Measurements from ENCODE around the gene SLC1A7.

SLC1A7 gene

GRCh38 chr1:53115403-53116306, 26.8 kb downstream of the SLC1A7 start:
- no peak for DNase-seq (ENCODE audit: low spot score)

GRCh38 chr1:53114581-53115400, 27.6 kb downstream of the SLC1A7 start:
- no peak for DNase-seq (ENCODE audit: low spot score)

DNA sequence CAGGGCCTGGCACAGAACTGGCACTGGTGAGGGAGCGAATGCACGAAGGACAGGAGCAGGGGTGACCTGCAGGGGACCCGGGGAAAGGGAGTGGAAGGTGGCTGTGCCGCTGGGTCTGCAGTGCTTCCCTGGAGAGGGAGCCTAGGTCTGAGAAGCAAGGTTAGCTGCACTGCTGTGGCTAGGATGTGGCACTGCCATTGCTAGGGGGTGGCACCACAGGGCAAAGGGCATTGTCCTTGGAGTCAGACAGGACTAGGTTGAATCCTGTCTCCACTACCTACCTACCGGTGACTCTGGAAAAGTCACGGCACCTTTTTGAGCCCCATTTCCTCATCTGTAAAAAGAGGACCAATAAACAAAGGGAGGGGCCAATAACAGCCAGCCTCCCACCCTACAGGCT, 28.3 kb downstream of the SLC1A7 start:
- no peak for DNase-seq (ENCODE audit: low spot score)

GRCh38 chr1:53112861-53113260, 29.6 kb downstream of the SLC1A7 start:
- no peak for DNase-seq (ENCODE audit: low spot score)

- no peak for DNase-seq (ENCODE audit: low spot score)
These were observed 30.1 kb downstream of the SLC1A7 start for GRCh38 chr1:53112271-53112774.

DNA sequence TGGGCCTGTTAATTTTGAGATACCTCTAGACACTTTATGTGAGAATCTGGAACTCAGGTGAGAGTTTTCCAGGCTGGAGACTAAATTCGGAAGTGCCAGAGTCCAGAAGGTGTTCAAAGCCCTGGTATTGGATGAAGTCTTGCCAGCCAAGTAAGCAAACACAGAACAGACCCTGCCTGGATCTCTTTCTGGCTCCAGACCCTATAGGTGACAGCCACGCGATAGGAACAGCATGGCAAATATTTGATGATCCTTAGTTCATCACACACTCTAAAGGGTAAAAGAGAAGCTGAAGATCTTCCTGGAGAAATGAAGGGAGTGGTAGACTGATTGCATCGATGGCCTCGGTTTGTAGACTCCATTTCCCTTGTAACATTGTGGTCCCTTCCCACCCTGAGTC, 30.7 kb downstream of the SLC1A7 start:
- DNase-seq (ENCODE audit: low spot score): no peak

DNA sequence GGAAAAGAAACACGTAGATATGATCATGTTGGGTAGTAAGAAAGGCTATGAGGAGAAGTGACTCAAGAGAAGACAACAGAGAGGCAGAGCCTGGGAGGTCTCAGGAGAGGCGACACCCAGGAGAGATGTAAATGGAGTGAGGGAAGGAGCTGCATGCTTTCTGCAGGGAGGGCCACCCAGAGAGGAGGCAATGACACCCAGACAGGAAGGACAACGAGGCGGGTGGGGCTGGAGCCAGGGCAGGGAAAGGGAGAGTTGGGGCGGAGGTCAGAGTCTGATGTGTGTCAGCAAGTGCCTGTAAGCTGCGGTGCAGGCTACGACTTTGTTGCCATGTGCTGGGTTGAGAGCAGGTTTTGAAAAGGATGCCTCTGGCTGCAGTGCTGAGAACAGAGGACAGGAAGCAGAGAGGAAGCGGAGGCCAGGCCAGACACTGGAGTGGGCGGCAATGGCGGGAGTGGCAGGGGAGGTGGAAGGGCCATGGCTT, 31.3 kb downstream of the SLC1A7 start:
- DNase-seq (ENCODE audit: low spot score): no peak

DNA sequence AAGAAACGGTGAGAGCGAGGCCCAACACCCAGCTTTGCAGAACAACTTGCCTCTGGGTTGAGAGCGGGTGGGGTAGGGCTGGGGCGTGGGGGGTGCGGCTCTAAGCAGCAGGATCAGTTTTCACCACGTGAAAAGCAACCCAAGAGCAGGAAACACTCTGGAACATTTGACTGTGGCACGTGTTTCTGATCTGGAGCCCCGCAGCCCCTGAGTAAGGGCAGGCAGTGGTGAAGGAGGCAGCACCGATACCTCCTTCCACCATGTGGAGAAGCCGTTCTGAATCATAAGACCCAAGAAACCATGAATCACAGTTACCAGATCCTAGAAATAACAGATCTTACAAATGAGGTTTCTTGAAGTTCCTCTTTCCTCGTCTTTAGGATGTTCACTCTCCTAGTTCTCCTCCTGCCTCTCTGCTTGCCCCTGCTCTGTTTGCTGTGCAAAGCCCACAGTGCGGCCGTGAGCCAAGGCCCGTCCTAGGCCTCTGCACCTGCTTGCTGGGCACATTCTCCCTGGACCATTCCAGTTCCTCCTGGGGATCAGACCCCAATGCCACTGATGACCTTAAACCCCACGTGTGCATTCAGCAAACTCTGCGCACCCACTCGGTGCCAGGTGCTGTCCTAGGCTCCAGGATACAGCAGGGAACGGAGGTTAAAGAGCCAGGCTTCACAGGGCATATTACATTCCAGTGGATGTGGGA, 31.9 kb downstream of the SLC1A7 start:
- DNase-seq (ENCODE audit: low spot score): no peak

DNA sequence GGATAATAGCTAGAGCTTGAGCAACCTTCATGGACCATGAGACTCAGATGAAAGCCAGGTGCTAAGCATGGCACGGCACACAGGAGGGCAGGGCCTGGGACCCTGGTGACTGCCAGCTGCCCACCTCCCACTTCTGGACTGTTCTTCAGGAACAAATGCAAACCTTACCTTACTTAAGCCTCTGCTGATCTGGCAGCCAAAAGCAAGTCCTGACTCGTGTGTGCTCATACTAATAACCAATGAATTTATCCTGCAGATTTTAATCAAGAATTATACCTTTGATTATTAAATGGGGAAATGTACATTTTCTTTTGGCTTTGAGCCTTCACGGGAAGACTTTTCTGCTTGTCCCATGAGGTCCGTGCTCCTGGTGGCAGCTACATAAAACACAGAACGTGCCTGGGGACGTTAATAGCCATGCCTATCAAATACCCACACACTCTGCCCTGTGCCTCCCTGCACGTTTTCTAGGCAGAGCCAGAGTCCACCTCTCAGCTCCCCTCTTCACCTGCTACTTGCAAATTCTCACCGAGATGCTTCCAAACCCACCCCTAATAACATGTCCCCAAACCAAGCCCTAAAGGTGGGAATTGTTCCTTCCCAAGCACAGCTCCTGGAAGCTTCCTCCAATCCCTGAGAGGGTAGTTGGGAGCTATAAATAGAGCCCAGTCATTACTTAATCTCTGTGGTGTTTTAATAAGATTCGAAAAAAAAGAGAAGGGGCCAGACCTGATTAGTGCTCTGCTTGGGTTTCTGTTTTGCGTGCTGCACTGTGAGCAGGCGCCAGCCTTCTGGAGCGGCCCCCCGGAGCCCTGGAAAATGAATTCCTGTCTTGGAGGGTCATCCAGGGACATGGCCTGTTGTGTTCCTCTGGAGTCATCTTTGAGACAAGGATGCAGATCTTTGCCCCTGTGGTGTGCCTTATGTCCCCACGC, 33.5 kb downstream of the SLC1A7 start:
- no peak for DNase-seq (ENCODE audit: low spot score)

GRCh38 chr1:53107570-53108322, 34.7 kb downstream of the SLC1A7 start:
- DNase-seq (ENCODE audit: low spot score): no peak

DNA sequence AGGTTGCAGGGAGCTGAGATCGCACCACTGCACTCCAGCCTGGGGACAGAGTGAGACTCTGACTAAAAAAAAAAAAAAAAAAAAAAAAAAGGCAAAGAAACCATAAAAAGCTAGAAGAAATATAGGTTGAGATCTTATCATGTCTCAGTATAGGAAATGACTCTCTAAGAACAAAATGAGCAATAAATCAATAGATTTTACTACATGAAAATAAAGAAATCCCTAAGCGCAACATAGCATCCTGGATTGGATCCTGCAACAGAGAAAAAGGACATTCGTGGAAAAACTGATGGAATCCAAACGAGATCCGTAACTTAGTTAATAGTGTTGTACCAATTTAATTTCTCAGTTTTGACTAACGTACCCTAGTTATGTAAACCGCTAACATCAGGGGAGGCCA, 35.3 kb downstream of the SLC1A7 start:
- DNase-seq (ENCODE audit: low spot score): no peak

- no peak for DNase-seq (ENCODE audit: low spot score)
These were observed 38.0 kb downstream of the SLC1A7 start for GRCh38 chr1:53104289-53104913.

DNA sequence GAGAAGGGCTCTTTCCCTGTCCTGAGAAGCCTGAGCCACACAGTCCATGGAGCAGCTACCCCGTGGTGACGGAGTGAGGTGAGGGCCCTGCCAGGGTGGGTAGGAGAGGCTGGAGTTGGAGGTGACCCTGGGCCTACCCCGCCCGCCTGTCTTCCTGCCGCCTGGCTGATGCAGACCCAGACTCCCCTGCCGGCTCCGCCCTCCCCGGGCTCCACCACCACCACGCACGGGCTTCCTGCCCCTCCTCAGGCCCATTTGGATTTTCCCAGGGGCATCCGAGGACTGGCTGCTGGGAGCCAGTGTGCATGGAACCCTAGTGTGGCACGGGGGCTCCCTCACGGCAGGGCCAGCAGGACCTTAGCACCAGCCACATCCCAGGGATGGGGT, 47.9 kb downstream of the SLC1A7 start:
- no peak for DNase-seq (ENCODE audit: low spot score)

DNA sequence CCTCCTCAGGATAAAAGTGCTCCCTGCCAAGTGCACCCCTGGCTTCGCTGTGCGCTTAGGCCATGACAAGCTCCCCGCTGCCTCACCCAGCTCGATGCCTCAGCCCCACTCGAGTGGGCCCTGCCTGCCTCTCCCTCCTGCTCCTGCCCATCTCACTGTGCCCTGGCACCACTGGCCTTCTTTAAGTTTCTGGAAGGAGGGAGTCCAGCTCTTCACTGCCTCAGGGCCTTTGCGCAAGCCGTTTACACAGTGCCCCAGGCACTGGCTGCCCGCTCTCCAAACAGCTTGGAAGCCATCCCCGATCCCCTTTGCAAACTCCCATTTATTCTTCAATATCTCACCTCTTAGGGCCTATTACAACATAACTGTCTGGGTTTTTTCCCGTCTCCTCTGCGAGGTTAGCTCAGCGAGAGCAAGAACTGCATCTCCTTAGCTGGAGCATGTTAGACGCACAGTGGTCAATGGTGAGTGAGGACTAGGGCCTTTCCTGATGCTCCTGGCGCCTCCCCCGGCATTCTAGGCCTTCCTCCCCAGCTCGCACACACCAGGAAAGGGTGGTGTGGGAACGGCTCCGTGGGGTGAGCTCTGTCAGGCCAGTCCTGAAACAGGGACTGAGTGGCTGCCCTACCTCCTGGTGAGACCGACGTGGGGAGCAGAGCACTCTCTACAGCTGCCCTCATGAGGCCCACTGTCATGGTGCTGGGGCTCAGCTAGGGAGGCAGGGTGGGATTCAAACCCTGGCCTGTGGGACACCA, 48.5 kb downstream of the SLC1A7 start:
- no peak for DNase-seq (ENCODE audit: low spot score)

DNA sequence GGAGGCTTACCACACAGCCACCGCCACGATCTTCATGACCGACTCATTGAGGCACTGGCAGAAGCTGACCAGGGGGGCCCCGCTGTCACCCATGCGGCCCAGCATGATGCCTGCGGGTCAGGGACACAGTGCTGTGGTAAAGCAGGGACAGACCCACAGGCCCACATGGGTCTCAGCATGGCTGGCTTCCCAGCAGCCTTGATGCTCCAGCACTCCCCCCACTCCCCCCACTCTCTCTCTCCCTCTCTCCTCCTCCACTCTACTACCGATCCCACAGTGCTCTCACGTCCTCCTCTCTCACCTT, 49.0 kb downstream of the SLC1A7 start:
- no peak for DNase-seq (ENCODE audit: low spot score)

DNA sequence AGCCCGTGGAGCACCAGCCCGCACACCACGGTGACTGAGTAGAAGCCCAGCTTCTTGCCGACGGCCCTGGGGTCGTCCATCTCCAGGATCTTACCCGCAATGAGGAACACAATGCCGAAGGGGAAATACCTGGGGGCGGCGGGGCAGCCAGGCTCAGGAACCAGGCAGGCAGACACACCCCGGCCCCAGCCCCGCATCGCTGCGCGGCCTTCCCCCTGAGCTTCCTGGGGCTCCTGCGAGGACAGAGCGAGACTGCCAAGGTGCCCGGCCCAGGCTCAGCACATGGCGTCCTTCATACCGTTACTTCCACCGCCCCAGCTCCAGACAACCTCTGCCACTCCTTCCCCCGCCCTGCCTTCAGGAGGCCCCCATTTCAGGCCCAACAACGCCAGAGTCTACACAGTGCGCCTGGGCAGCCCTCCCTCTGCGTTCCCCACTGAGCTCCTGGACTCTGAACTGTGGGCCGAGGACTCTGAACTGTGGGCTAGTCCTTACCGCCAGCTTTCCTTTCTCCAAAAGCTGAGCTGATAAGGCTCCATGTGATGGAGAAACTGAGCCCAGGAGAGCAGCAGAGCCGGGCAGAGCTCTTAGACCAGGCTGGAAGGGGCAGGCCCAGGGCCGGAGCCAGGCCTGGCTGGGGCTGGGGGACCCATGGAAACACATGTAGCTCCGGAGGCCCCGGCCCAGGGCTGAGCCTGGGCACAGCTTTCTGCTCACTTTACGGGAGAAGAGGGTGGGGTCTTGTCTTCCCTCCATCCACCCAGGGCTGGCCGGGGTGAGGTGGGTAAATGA, 49.6 kb downstream of the SLC1A7 start:
- no peak for DNase-seq (ENCODE audit: low spot score)

GRCh38 chr1:53091841-53092645, 50.4 kb downstream of the SLC1A7 start:
- peak; percentile 46 for DNase-seq (ENCODE audit: low spot score)
